T-helper 1 cell treated with Interleukin-12 subunit alpha and Interleukin-12 subunit beta and Interleukin-4 antibody, amounts not matched to agents 30 ng/mL and 1 ng/mL, for 36 hours (primary cell): ENCODE data around the gene MSRB1. TPM values are rescaled to one million over a fixed set of nuclear protein-coding genes. Genes with fewer than 3 reads are reported as not detected.

Experiments used
- intact Hi-C: fragments of 100-400 bp; cut with micrococcal nuclease; formaldehyde crosslinking; loops from one replicate; pipeline ENCODE4 v1.15.1; 2024
- total RNA-seq: library from RNA; stranded (reverse); gene quantifications from 2 replicates; pipeline ENCODE4 v1.2.3, GENCODE V29; 2022

Gene MSRB1
- total RNA-seq, 1 donor from 2014 or later = 24.4 TPM

DNA sequence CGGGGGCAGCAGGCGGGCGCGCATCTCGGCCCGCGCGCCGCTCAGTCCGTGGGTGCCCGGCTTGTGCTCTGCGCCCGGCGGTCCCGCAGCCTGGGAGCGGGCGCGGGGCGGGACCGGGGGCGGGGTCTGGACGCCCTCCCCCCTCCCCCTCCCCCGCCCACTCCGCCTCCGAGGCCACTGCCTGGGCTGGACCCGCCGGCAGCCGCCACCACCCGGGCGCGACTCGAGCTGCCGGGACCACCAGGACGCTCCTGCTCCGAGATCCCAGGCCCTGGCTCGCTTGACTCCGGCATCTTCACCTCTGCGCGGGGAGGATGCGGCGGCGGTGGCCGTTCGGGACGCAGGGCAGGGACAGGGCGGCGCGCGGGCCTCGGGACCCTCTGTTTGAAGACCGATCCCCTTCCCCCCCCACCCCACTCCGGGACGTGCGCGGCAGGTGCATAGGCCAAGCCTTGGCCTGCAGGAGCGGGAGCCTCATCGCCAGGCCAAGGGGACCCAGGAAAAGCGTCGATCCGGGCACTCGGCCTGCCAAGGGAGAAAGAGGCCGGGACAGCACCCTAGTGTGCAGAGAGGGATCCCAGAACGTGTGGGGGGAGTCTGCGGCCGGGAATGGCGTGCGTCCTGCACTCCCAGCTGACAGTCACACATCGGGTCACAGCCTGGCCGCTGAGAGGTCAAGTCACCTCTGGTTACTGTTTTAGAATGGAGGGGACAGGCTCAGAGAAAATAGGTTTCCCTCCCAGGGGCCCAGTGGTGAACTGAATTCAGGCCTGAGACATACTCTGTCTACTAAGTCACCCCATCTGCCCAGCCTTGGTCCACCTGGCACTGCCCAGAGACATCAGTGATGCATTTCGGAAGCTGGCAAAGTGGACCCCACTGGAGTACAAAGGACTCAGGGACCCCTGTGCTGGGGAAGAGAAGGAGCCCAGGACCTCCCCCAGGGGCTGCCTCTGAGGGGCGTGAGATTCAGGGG lies 24.4 kb downstream of the MSRB1 start, which contains the start of gene HS3ST6:
HS3ST6 (minus strand) TSS at position 65 of the 976 bp plus-strand sequence. CDS start 92 bp downstream, outside the sequence.
- intact Hi-C loops = no loop called here

DNA sequence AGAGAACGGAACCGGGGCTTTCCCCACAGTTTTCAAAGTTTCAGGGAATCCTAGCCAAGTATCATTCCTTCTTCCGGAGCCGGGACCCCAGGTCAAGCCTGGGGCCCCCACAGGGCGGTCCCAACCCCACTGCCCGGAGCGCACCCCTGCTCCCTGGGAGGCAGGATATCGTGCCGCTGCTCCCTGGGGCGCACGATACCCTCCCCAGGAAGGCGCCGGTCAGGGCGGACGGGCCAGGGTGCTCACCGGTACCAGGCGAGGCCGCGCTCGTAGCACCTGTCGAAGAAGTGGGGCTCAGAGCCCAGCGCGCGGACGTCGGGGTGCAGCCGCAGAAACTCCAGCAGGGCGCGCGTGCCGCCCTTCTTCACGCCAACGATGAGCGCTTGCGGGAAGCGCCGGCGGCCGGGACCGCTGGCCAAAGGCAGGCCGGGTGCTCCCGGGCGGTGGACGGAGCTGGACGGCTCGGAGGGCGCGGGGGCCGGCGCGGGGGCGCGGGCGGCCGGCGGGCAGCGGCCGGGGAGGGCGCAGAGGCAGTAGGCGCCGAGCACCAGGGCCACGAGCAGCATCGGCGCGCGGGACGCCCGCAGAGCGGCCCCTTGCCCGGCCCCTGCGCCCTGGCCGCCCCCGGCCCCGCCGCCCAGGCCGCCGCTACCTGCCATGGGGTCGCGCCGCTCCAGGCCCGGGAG lies 25.2 kb downstream of the MSRB1 start:
- intact Hi-C loops = no loop called here

DNA sequence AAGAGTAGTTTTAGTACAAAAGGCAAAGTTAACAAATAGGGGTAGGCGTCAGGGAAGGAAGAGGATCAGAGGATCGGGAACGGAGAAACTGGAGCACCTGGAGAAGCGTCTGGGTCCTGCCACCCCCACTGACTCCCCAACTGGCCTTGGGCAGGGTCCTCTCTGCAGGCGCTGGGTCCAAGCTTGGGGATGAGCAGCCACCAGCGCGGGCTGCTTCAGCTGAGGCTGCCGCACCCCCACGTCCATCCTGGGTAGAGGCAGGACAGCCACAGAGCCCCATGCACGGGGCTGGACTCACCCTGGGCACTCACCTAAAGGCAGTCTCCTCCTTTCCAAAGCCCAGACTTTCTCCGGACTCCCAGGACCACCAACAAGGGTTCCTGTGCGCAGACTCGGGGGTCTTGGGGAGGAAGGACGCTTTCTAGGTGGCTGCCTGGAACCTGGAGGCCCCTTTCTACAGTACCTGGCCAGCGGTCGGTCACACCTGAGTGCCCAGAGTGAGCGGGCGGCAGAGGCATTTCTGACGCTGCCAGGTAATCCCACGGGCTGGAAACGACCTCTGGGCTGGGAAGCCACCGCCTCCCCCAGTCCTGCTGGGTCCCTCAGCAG lies 25.8 kb downstream of the MSRB1 start:
- intact Hi-C loops = no loop called here

DNA sequence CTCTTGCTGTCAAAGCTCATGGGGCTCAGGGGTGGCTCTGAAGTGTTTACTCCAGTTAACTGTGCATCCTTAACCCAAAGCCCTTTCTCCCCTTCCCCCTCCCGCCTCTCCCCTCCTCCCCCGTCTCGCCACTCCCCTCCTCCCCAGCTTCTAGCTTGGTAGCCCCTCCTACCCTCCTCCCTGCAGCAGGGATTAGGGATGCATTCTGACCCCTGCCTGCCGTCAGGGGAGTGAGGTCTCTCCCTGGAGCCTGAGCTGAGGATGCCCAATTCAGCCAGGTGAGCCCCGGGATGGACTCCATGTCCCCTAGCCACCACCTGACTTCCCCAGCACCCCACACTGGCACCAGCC lies 26.4 kb downstream of the MSRB1 start:
- intact Hi-C loops = no loop called here

DNA sequence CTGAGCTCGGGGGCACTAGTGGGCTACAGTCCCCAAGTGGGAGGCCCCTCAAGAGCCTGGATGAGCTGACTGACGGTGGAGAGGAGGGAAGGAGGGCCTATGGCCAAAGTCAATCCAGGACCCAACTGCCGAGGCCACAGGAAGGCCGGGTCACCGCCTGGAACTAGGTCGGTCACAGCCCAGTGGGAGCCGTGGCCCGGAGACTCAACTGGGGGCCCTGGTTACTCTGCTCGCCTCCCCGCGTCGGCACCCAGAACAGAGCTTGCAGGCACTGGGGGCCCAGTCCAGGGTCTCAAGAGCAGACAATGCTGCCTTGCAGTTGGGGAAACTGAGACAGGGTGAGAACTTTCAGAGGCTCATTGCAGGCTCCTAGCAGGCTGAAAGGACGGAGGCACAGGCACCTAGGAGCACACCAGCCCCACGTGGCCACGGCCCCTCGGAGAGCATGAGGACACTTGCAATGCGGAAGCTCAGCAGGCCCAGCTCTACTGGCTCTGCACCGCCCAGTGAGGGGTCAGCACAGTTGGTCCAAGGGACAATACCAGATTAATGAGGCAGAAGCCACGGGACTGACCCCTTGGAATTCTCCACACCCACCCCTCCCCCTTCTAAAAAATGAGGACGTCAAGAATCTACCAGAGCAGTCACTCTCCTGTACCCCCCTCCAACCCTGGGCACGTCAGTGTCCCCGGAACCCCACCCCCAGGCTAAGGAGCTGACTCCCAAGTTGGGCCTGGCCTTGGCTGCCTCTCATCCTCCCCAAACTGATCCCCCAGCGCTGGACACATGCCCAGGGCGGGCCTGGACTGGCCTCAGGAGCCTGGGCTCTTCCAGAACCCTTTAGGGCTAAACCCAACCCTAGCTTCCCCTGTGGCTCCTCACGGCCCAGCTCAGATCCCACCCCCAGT lies 27.0 kb downstream of the MSRB1 start:
- intact Hi-C loops = no loop called here

DNA sequence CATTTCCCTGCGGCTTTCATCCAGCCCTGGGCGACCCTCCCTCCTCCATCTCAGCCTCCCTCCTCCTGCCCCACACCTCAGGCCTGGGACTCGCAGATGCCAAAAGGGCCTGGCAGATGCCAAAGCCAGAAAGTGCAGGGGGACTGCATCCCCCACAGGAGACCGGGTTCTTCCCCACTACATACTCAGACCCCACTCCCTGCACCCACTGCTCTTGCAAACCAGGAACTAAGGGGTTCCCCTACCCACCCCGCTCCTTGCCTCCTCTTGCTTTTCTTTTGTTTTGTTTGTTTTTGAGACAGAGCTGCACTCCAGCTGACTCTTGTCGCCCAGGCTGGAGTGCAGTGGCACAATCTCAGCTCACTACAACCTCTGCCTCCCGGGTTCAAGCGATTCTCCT lies 28.0 kb downstream of the MSRB1 start:
- intact Hi-C loops = no loop called here

DNA sequence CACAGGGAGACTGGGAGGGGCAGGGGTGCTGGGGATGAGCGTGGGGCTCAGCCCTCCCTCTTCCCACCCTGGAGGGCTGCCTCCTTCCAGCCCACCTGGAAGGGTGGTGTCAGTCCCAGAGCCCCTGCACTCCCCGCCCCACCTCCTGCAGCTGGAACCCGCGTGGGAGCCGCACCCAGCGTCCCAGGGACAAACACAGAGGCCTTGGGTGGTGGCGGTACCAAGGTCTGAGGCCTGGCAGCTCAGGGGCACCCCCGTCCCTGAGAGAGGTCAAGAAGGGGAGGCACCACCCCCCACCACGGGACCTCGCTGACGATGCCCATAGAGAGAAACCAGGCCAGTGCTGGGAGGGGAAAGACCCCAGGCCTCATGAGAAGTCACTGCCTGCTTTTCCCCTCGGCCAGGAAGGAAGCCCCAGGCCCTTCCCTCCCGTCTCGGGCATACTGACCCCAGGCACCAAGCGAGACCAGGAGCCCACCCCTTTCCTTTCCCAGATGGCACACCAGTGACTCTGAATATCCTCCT lies 28.9 kb downstream of the MSRB1 start:
- intact Hi-C loops = no loop called here

DNA sequence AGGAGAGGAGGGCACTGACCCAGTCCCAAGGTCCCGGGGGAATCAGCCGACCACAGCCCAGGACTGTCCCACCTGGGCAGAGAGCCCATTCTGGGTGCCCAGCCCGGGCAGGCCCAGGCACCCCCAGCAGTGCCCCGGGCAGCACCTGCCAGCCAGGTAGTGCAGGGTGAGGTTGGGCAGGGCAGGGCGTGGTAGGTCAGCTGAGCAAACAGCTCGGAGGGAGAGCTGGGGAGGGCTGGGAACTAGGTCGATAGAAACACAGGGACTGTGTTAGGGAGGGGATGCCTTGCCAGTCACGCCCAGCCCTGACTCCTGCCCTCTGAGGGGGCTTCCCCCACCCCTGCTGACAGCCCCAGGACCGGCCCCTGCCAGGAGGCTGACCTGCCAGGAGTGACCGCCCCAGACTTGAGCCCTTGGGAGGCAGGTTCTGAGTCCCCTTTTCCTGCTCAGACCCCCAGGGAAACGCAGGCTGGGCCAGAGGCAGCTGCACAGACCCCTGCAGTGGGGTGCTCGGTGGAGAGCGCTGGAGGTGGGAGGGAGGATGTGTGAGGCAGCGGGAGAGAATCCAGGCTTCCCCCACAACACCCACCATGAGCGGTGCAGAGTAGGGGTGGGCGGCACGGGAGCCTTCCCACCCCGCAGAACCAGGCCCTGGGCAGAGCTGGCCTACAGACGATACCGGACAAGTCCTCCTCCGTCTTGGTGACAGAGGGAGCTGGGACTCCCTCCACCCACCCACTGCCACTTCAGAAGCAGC lies 29.5 kb downstream of the MSRB1 start:
- intact Hi-C loops = no loop called here

DNA sequence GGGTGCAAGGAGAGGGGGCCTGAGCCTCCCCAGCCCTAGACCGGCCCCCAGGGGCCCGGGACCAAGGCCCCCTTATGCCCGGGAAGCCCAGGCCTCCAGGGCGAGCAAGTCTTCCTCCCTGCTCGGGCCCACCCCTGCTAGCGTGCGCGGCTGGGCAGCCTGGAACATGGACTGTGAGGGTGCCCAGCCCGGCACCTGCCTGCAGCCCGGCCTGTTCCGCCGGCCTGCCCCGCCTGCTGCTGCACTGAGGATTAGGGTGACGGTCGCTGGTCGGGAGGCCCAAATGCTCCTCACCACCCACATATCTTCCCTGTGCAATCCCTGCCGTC lies 30.8 kb downstream of the MSRB1 start:
- intact Hi-C loops = no loop called here

DNA sequence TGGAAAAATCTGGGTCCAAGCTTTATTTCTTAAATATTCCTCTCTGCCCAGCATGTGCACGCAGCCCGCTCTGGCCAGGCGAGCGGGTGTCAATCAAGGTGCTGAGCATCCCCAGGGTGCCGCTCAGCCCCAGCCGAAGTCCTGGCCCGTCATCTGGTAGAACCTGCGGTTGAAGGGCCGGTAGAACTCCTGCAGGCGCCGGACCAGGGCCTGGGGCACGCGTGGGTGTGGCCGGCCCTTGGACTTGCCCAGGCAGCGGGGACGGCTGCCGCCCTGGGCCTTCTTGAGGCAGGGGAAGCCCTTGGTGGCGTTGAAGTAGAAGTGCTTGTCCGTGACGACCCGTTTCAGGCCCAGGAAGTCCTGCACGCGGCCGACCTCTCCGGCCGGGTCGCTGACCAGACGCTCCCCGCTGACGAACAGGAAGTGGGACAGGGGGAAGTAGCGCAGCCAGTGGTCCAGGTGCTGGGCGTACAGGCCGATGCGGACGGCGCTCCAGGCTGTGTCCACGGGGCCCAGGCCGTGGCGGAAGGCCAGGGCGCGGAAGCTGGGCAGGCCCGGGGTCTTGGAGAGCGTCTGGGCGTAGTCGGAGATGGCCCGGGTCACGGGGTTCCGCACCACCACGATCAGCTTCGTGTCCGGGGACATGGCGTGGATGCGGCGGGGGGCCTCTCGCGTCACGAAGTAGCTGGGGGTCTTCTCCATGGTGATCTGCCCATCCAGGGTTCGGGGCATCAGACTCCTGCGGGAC lies 31.4 kb downstream of the MSRB1 start:
- intact Hi-C loops = no loop called here

DNA sequence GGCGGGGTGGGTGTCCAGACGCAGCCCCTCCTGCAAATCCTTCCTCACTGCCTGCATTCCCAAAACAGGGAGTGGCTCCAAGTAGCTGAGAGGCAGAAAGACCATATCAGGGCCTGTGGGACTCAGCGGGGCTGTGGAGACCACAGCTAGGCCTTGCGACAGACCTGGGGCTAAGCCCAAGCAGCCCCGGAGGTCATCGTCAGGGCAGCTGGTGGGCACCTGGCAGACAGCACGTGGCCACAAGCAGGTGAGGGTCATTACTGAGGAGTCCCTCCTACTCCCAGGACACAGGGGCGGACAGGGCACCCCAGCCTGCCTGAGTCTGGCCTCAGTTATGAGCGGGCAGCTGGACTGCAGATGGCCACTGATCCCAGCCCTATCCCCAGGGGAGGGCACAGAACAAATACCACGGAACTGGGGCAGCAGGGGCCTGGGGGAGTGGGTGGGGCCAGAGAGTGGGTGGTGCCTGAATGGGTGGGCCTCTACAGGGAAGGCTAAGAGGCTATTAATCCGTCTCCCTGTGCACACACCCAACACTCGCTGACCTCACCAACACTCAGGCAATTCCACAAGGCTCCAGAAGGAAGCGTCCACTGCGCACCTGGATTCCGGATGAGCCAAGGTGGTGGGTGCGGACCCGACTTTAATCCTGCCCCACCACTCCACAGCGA lies 33.3 kb downstream of the MSRB1 start:
- intact Hi-C loops = no loop called here

DNA sequence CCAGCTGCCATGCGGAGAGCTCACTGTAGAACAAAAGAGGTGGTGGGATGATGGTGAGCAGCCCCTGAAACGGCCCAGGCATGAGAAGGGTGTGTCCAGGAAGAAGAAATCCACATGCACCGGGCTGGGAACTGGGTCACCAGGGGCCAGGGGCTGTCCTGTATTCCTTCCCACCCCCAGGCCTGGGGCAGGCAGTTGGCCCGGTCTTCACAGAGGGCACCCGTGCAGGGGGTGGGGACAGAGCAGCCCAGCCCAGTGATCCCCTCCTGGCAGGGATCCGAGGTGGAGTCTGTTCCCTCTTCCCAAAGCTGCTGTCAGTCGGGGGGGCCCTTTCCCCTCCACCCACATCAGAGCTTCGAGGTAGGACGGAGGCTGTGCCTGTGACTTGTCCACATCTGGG lies 34.0 kb downstream of the MSRB1 start:
- intact Hi-C loops = no loop called here

DNA sequence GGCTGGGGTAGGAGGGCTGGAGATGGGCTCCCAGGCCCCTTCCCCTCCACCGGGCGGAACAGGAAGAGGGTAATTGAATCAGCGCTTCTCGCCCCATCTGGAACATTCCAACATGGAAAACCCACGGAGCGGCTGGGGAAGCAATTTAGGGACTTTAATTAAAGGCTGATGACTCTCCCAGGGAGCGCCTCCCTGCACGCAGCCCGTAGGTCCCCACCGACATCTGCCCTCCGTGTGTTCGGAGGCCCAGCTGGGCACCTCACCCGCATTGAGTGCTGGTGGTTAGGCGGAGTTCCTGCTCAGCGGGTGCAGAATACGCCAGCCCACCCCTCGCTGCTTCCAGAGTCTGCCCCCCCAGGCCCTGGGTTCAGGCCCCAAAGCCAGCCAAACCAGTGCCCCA lies 34.8 kb downstream of the MSRB1 start:
- intact Hi-C loops = no loop called here

DNA sequence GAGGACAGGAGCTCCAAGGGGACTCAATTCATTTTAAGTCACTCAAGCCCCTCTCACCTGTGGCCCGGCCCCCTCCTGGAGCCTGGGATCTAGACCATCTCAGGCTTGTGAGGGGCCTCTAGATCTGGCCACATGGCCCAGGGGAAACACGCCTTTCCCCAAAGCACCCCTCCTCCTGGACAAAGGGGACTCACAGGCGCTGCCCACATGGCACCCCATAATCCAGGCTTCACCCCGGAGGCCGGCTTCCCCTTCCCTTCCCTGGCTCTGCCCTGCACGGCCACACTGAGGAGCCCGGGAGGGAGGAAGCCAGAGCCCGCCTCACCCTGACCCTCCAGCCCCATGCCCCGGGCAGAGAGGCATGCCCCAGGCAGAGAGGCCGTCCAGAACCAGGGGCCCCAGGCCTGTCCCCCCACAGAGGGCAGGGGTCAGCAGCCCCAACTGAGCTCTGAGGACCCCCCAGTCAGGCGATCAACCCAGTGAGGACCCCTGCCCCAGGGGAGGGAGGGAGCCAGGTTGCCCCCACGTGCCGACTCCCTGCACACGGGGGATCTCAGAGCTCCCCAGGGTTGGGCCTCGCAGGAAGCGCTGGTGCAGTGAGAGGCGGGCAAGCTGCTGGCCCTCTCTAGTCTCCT lies 35.7 kb downstream of the MSRB1 start:
- intact Hi-C loops = no loop called here

DNA sequence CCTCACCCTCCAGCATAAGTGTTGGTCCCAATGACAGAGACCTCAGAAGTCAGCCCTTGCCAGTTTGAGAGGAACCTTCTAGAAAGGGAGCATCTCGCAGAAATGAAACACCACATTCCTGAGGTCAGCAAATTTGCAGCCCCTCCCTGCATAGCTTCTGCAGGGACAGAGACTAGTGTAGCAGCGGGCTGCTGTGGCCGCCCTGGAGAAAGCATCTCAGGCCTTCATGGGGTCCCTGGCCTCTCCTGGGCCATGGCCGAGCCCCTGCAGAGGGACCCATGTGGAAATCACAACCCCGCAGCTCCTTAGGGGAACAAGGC lies 36.2 kb downstream of the MSRB1 start:
- intact Hi-C loops = no loop called here

DNA sequence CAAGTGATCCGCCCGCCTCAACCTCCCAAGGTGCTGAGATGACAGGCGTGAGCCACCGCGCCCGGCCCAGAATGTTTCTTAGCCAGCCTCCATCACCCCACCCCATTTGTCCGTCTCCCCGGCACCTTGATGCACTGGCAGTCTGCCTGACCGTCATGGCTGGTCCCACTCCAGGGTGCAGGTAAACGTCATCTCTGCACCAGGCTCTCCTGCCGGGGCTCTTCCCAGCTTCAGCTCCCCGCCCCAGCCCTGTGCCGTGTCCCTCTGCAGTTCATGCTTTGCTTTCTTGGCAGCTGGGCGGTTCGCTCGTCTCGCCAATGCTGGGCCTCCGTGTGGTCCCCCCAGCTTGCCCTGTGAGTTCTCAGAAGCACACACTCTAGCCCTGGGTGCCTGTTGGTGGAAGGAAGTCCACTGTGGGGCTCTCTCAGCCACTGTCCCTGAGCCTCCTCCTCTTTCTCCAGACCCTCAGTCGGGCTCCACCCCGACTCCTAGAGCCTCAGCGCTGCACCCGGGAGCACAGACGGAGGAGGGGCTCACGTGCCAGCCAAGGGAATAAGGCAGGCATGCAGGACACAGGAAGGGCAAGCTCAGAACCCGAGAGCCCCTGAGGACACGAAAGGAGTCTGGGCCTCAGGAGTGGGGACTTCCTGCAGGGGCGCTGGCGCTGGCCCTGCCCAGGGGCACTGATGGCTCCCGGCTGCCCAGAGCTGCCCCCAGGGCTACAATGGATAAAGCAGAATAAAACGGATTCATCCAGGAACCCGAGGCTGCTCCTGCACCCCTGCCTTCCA lies 36.7 kb downstream of the MSRB1 start:
- intact Hi-C loops = no loop called here

DNA sequence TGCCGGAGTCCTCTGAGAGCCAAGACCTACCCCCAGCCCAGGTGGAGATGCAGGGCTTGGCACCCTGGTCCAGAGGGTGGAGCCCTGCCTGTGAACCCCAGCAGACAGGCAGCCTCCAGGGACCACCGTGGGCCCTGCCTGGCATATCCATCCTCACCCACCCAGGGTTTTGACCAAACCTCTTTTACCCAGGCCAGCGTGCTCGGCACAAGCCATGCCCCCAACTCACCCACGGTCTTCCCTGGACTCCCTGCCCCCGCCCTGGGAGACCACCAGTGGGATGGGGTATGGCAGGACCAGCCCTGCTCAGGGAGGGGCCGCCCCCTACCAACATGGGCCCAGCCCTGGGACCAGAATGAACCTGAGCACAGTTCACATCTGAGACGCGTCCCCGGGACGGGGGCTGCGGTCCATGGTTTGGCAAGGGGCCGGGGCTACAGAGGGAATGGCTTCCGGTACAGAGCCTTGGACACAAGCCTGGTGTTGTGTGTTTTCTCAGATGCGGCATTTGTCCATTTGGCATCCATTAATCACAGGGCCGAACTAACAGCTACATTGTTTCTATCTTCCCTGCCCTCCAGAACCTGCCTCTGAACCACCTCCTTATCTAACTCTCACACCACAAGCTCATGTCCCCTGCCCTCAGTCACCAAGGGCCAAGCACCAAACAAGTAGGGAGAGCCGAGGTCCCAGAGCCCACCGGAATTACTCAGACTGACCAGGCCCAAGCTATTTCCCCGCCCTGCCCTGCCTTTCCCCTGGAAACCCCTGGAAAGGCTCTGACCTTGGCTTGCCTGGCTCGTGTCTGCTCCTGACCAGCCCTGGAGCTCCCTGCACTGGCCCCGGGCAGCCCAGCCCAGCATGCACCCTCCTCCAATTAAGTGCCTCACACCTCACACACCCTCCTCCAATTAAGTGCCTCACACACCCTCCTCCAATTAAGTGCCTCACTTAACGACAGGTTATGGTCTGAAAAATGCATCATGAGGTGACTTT lies 38.9 kb downstream of the MSRB1 start:
- intact Hi-C loops = no loop called here
